B cell (primary cell): Measurements from ENCODE around the gene NCBP3. TPM values are rescaled to one million over a fixed set of nuclear protein-coding genes. Genes with fewer than 3 reads are reported as not detected.

Source experiments
- ATAC-seq: fragments of 200-7000 bp; cut with Tn5 transposase; one replicate; pipeline ENCODE4 v1.10.0; 2021; ENCODE audit warnings: low read depth, mild to moderate bottlenecking, moderate number of reproducible peaks, moderate library complexity
- CTCF ChIA-PET: fragments of 350-600 bp; sonication (Branson Sonifier 250); formaldehyde crosslinking; loops from one replicate; lab custom pipeline; 2021; ENCODE audit warnings: antibody characterized with exemption, inconsistent platforms; lab: Charles Lee
- POLR2A ChIA-PET: fragments of 350-600 bp; sonication (Branson Sonifier 250); formaldehyde crosslinking; loops from one replicate; lab custom pipeline; 2021; ENCODE audit warnings: antibody characterized with exemption; lab: Charles Lee
- DNase-seq: peaks from one replicate; pipeline ENCODE4 v3.0.0; 2013
- H2AFZ ChIP-seq: 2 replicates; pipeline ENCODE4 v1.6.1; 2012; ENCODE audit warnings: mild to moderate bottlenecking, low read depth, low read length; ENCODE audit not compliant: insufficient read depth, poor library complexity, severe bottlenecking
- H3K27ac ChIP-seq, 2 donors: 1 replicate in 1 of 2; 2 replicates in 1 of 2; pipeline ENCODE4 v1.5.1; 2012 to 2013; ENCODE audit warnings: low read length in 2 of 2, mild to moderate bottlenecking in 2 of 2, moderate library complexity in 1 of 2
- H3K27me3 ChIP-seq, 4 experiments: fragments of 200-600 bp in 1 of 4; sonication (generic) in 1 of 4; replicated peaks in 1 of 4; 1 replicate in 2 of 4; 2 replicates in 2 of 4; pipeline versions ENCODE4 v1.6.1 to v1.7.0; 2013 to 2016; ENCODE audit warnings: low read length in 3 of 4, mild to moderate bottlenecking in 2 of 4, mixed read lengths in 1 of 4, moderate library complexity in 1 of 4; ENCODE audit not compliant: insufficient read depth in 4 of 4, control insufficient read depth in 3 of 4; ENCODE audit errors: control extremely low read depth in 1 of 4
- H3K36me3 ChIP-seq, 2 experiments: replicated peaks in 1 of 2; 1 replicate in 1 of 2; 2 replicates in 1 of 2; pipeline versions ENCODE4 v1.6.1 to v1.7.1; 2013; ENCODE audit warnings: low read length in 1 of 2; ENCODE audit not compliant: insufficient read depth in 2 of 2, control insufficient read depth in 1 of 2; ENCODE audit errors: control extremely low read depth in 1 of 2, extremely low read depth in 1 of 2
- H3K4me1 ChIP-seq, 2 donors: fragments of 200-600 bp in 1 of 2; sonication (generic) in 1 of 2; 1 replicate in 1 of 2; 2 replicates in 1 of 2; pipeline versions ENCODE4 v1.5.1 to v1.6.1; 2013 to 2017; ENCODE audit warnings: low read length in 2 of 2; ENCODE audit not compliant: control insufficient read depth in 2 of 2, insufficient read depth in 2 of 2
- H3K4me2 ChIP-seq: replicated peaks from 2 replicates; pipeline ENCODE3; 2012; ENCODE audit warnings: mild to moderate bottlenecking, low read depth, low read length; ENCODE audit not compliant: poor library complexity, severe bottlenecking
- H3K4me3 ChIP-seq, 5 experiments: fragments of 200-600 bp in 1 of 5; sonication (generic) in 1 of 5; 1 replicate in 3 of 5; 2 replicates in 2 of 5; pipeline versions ENCODE4 v1.5.1 to v1.7.0; 2011 to 2016; ENCODE audit warnings: low read length in 4 of 5, mild to moderate bottlenecking in 4 of 5, low read depth in 2 of 5, control low read depth in 1 of 5, moderate library complexity in 1 of 5; ENCODE audit not compliant: insufficient read depth in 1 of 5; ENCODE audit errors: control extremely low read depth in 1 of 5, extremely low read depth in 1 of 5
- H3K79me2 ChIP-seq: fragments of 200-600 bp; sonication (generic); one replicate; pipeline ENCODE4 v1.6.0; 2016; ENCODE audit warnings: low read length; ENCODE audit not compliant: control insufficient read depth, insufficient read depth
- H3K9ac ChIP-seq: fragments of 200-600 bp; sonication (generic); 2 replicates; pipeline ENCODE4 v1.6.1; 2017; ENCODE audit warnings: mild to moderate bottlenecking, low read length, moderate library complexity
- H3K9me3 ChIP-seq, 3 donors: one replicate each; pipeline versions ENCODE4 v1.6.1 to v1.7.1; 2013; ENCODE audit warnings: low read length in 2 of 3; ENCODE audit not compliant: control insufficient read depth in 2 of 3, insufficient read depth in 1 of 3; ENCODE audit errors: control extremely low read depth in 1 of 3
- H4K20me1 ChIP-seq: 2 replicates; pipeline ENCODE4 v1.6.0; 2012; ENCODE audit warnings: mild to moderate bottlenecking, low read length; ENCODE audit not compliant: insufficient read depth, control insufficient read depth, poor library complexity, severe bottlenecking
- H3K27ac Mint-ChIP-seq: one replicate; pipeline ENCODE4 v1.8.0; 2021; ENCODE audit warnings: mixed read lengths
- H3K27me3 Mint-ChIP-seq: one replicate; pipeline ENCODE4 v1.8.0; 2021; ENCODE audit warnings: mixed read lengths
- H3K4me1 Mint-ChIP-seq: one replicate; pipeline ENCODE4 v1.8.0; 2021; ENCODE audit warnings: mixed read lengths
- H3K4me3 Mint-ChIP-seq: one replicate; pipeline ENCODE4 v1.8.0; 2021; ENCODE audit warnings: mixed read lengths
- H3K9me3 Mint-ChIP-seq: one replicate; pipeline ENCODE4 v1.8.0; 2022; ENCODE audit warnings: mixed read lengths; ENCODE audit not compliant: insufficient read depth
- CTCF ChIP-seq: fragments of 200-600 bp; IDR thresholded peaks from one replicate; pipeline ENCODE4 v1.8.0; 2022; ENCODE audit warnings: antibody characterized with exemption, mild to moderate bottlenecking
- EZH2 ChIP-seq: IDR thresholded peaks from 2 replicates; pipeline ENCODE4 v1.6.1; 2012; ENCODE audit warnings: borderline replicate concordance, low read depth, mild to moderate bottlenecking, moderate library complexity, low read length; ENCODE audit not compliant: insufficient read depth, poor library complexity, severe bottlenecking
- WGBS: methylation state at CpG from one replicate; pipeline ENCODE4 v1.1.5; 2013; ENCODE audit warnings: missing lambda C conversion rate; ENCODE audit not compliant: insufficient coverage; 5-methylcytosine and 5-hydroxymethylcytosine counted together
- intact Hi-C: fragments of 100-400 bp; cut with micrococcal nuclease; formaldehyde crosslinking; loops from one replicate; pipeline ENCODE4 v1.10.0; 2022
- polyA plus RNA-seq: library from polyadenylated mRNA; depleted of rRNA; stranded (reverse); fragments of >200 nt; gene quantifications from 2 replicates; pipeline ENCODE4 v1.2.3, GENCODE V29; 2012
- total RNA-seq, 2 donors: library from RNA; stranded (reverse); fragments of 120-200 nt in 1 of 2; gene quantifications; 1 replicate in 1 of 2; 2 replicates in 1 of 2; pipeline versions ENCODE4 v1.2.3 to v1.2.4, GENCODE V29; 2013 to 2022

The NCBP3 gene
- total and polyA plus RNA-seq, 2 donors (not counting 1 experiment from before 2014, with no cell fraction given): 11.1 to 71.7 TPM

- ATAC-seq: no peak
- peaks cover 2% of the 10 kb centered on the region for H3K4me1 Mint-ChIP-seq
- POLR2A ChIA-PET: no interaction called here
Measured at GRCh38 chr17:3777366-3778120, 68.5 kb downstream of the NCBP3 start.

More at GRCh38 chr17:3777366-3778120, 68.5 kb downstream of the NCBP3 start:
- no peaks in the 10 kb centered on the region for H3K36me3 ChIP-seq
- Mint-ChIP-seq H3K27ac (no peak overlapping the region), H3K4me3 (no peak overlapping the region), H3K27me3 (no peaks in the 10 kb centered on the region), H3K9me3 (no peaks in the 10 kb centered on the region)
- no peak overlapping the region for H3K4me3 ChIP-seq
- no peak overlapping the region for H3K9ac ChIP-seq
- no peaks in the 10 kb centered on the region for H4K20me1 ChIP-seq
- H3K27ac ChIP-seq: no peak overlapping the region
- no peak overlapping the region for H3K4me2 ChIP-seq
- no peak overlapping the region for H2AFZ ChIP-seq
- no peaks in the 10 kb centered on the region for H3K79me2 ChIP-seq
- no peaks in the 10 kb centered on the region for H3K27me3 ChIP-seq
- WGBS: 90% methylated on average over 16 of the region's 20 CpGs
- CTCF ChIA-PET: interaction anchor here (0.7 kb wide), 1 partner anchor 16 kb away, joined by 3 read pairs; no protein-coding TSS in a partner anchor
- intact Hi-C loops: no loop called here
- TF ChIP-seq CTCF: no peak
- TF ChIP-seq EZH2: no peak
- DNase-seq: no peak
- no peaks in the 10 kb centered on the region for H3K9me3 ChIP-seq
- no peaks in the 10 kb centered on the region for H3K4me1 ChIP-seq
